ENCODE data around the gene ARHGAP23.

ARHGAP23 gene

GRCh38 chr17:38428112-38428642 is at the start of gene ARHGAP23:
Gene ARHGAP23, plus strand, starts transcription at chr17:38428464. Its CDS starts 22 bp downstream, at chr17:38428486.
- DNase-seq = peak; percentile 63

GRCh38 chr17:38379448-38379847 is 48.8 kb upstream of the ARHGAP23 start:
- no peak for DNase-seq

- no peak for DNase-seq
These were observed 33.2 kb upstream of the ARHGAP23 start for GRCh38 chr17:38395090-38395489.

- no peak for DNase-seq
These were observed 31.0 kb upstream of the ARHGAP23 start for GRCh38 chr17:38397227-38397626.

GRCh38 chr17:38400286-38400685 is 28.0 kb upstream of the ARHGAP23 start:
- DNase-seq = no peak

DNA sequence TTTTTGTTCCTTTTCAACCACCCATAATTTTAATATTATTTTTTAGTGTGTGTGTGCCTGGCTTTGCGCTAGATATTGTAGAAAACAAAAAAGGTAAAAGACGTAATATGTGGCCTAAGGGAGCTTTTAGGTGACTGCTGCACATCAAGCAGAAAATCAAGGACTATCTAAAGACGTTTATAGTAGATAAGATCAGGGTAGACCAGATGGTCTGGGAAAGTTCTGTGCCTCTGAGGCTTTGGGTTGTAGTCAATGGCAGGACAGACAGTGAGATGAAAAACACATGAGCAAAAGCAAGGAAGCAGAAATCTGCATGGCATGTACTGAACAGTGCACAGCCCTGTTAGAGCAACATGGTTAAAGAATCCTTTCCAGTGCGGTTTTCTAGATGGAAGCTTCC is 26.8 kb upstream of the ARHGAP23 start:
- DNase-seq = no peak

GRCh38 chr17:38402897-38403296 is 25.4 kb upstream of the ARHGAP23 start:
- DNase-seq = no peak

GRCh38 chr17:38403491-38403890 is 24.8 kb upstream of the ARHGAP23 start:
- DNase-seq = no peak

DNA sequence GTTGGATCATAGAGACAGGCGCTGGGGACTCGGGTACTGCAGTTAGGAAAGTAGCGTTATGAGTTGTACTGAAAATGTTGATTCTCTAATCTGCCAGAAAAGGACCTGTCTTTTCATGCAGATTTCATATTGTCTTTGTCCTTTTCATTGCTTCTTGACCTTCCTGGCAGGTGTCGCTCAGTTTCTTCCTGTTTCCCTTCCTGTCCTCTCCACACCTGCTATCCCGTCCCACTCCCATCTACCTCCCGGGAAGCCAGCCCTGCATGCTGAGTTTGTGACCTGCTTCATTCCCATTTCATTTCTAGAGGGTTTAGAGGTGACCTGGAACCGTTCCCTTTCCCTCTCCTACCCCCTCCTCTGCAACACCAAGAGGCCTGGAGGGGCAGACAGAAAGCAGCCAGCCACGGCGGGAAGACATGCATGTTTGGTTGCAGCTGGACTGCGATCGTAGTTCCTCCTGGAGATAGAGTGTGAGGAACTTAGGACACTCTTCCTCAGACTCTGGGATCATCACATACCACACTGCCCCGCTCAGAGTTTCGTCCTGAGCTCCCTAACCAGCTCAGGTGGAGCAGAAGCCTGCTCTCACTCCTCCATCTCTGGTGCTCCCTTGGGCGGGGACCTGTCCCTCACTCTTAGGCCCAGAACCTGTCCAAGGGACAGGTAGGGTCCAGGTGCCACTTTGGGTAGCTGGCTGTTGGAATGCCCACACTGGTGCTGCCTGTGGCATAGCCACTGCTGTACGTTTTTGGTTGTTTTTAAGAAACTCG is 23.9 kb upstream of the ARHGAP23 start:
- no peak for DNase-seq

GRCh38 chr17:38405654-38406053 is 22.6 kb upstream of the ARHGAP23 start:
- no peak for DNase-seq

- no peak for DNase-seq
These were observed 18.1 kb upstream of the ARHGAP23 start for GRCh38 chr17:38410201-38410600.

DNA sequence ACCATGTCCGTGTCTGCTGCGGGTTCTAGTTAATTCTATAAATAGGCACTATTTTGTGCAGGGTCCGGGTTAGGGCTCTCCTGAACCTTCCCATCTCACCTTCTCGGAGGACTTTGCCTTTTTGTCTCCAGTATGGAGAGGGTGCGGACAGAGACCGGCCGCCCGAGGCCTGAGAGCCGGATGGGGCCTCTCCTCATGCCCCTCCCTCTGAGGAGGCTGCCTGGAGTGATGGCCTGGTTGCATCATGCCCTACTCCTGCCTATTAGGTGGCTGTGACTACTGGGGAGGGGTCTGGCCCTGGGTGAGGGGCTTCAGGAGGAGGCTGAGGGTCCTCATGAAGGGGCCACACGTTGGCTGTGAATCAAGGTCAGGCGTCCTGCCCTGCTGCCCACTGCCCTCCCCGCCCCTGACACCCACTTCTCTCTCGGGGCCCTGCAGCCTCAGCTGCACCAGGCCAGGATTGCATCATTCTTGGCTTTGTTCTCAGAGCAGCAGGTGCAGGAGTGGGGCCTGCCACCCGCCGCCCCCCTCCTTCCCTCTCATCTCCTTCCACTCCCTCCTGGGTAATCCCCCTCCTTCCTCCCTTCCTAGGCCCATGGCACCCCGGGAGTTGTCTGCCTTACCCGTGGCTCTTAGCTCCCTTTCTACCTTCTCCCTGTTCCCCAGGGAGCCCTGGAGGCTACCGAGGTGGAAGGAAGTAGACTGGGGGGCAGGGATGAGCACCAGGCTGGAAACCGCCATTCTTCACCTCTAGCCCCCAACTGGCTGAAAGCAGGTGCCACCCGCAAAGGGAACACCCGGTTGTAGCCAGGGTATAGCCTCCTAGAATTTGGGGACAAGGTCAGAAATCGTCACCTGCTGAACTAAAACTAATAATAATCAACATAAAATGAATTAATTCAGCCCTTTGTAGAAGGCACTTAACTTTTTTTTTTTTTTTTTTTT is 12.7 kb upstream of the ARHGAP23 start:
- peak; percentile 49 for DNase-seq

DNA sequence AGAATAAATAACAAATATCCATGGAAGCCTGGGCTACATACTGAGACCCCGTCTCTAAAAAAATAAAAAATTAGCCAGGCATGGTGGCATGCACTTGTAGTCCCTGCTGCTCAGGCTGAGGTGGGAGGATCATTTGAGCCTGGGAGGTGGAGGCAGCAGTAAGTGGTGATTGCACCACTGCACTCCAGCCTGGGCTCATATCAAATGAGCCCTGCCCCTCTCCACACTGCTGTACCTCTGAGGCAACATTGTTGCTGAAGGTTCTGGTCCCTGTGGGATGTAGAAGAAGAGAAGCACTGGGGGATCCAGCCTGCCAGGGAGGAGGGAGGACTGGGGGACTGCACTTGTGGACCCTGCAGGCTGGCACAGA is 11.4 kb upstream of the ARHGAP23 start:
- no peak for DNase-seq

DNA sequence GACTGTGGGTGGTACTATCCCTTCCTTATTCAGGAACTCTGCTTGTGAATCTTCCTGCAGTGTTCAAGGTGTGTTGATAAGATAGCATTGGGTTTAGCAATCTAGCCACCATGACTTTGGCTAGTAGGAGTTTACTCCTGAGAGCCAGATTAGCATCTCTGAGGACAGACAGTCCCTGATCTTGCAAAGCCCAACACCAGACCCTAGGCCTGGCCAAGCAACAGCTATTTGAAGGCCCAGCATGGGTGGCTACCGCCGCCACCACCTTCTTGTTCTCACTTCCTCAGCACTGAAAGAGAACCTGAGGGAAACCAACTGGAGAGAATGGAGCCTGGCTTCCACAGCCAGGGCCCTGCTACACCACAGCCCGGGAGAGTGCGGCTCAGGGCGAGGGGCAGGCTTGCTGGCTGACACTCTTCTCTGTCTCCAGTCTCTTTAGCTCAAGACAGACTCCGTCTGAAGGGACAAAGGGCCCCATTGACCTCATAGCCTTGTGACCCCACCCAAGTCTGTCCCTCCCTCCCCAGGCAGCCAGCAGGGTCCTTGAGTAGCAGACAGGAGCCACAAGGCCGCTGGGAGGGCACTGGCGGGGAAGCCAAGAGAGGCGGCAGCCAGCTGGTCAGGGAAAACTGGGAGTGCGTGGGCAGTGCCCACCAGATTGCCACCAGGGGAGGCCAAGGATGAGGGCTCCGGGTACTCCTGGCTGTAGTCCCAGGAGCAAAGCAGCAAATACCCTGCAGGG is 10.9 kb upstream of the ARHGAP23 start:
- DNase-seq = no peak

GRCh38 chr17:38418062-38418692 is 10.1 kb upstream of the ARHGAP23 start:
- no peak for DNase-seq

GRCh38 chr17:38418693-38419507 is 9.4 kb upstream of the ARHGAP23 start:
- no peak for DNase-seq

GRCh38 chr17:38419508-38419981 is 8.7 kb upstream of the ARHGAP23 start:
- DNase-seq = no peak

DNA sequence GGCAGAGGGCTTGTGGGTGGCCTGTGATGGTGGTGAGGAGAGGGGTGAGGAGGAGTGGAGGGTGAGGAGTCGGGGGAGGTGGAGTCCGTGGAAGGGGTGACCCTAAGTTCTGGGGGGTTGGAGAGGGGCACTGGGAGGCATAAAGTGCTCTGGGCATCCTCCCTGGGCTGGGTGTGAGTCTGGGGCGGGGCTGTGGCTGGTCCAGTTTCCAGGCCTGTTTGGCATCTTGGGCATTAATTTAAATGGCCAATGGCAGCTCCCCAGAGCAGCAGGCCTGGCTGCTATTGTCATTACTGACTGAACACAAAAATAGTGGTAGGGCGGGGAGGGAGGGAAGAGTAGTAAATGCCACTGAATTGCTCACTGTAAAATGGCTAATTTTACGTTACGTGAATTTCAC is 7.7 kb upstream of the ARHGAP23 start:
- no peak for DNase-seq

DNA sequence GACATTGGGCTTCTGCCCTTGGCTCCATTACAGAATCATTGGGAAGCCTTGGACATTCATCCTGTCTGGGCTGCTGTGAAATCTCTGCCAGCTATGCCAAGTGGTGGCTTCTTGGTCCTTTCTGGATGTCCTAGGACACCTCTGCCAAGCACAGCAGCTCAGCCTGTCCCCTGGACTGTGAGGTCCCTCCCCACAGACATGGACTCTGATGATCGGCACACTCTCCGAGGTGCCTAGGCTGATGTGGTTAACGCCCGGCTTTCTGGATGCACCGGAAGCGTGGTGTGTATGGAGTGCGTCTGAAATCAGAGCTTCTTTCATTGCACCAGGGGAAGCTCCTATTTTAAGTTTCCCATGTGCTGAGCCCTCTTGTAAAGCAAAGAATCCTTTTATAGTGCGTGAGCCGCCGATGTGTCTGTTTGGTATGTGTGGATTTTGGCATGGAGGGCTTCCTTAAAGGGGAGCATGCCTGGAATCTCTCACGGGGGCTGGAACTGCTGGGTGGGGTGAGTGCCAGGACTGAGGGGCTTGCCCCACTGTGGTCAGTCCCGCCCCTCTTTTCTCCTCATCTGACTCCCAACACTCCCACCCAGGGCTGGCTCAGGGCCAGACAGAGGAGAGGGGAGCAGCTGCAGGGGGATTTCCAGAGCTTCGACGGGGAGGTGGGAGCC is 7.0 kb upstream of the ARHGAP23 start:
- DNase-seq = peak; percentile 85

Data from femur (tissue), 1 donor.